ENCODE data around the gene SYCE3. TPM values are rescaled to one million over a fixed set of nuclear protein-coding genes. Genes with fewer than 3 reads are reported as not detected.
A peak's percentile ranks its signal among the peaks of the same experiment; 100 is the strongest.
"Not testable (repeated sequence)": the region's sequence is repeated elsewhere in the genome, so short reads cannot be mapped to it uniquely, and the experiment has no call there.

SYCE3 gene
- total and polyA plus RNA-seq, 3 experiments from 2014 or later = not detected

GRCh38 chr22:50544746-50545253 lies 17.9 kb downstream of the SYCE3 start:
- peaks cover 43% of the 10 kb centered on the region for H3K4me1 ChIP-seq (ENCODE audit: insufficient read depth, low read length)

GRCh38 chr22:50544078-50544745 lies 18.5 kb downstream of the SYCE3 start:
- peak; percentile 72 to 87 (median 78) for DNase-seq
- Mint-ChIP-seq H3K9me3 (no peaks in the 10 kb centered on the region), H3K36me3 (no peaks in the 10 kb centered on the region), H3K27ac (peak overlapping the region; percentile 74 to 99 (median 91)), H3K27me3 (no peaks in the 10 kb centered on the region), H3K4me1 (peaks cover 39 to 55% (median 44%) of the 10 kb centered on the region in 3 donors), H3K4me3 (peak overlapping the region; percentile 60 to 85 (median 71))
- H3K36me3 ChIP-seq (ENCODE audit: insufficient read depth, low read length) = no peaks in the 10 kb centered on the region
- no peaks in the 10 kb centered on the region for H3K27me3 ChIP-seq (ENCODE audit: insufficient read depth, low read length, poor library complexity, severe bottlenecking)
- no peaks in the 10 kb centered on the region for H3K9me3 ChIP-seq (ENCODE audit: low read length)
- H3K4me3 ChIP-seq (ENCODE audit: low read length) = peak overlapping the region; percentile 77
- POLR2A ChIA-PET = interaction anchor here (0.6 to 1.8 kb wide), 6 partner anchors 13 to 77 kb away, joined by 3 to 8 read pairs (median 4); partner anchors contain the start of genes LMF2, NCAPH2 and SCO2
- H3K27ac ChIP-seq (ENCODE audit: low read depth, low read length) = peak overlapping the region; percentile 33
- H3K4me1 ChIP-seq (ENCODE audit: insufficient read depth, low read length) = peaks cover 41% of the 10 kb centered on the region
- CTCF ChIA-PET = interaction anchor here (0.7 to 5.8 kb wide), 7 partner anchors 8 to 76 kb away, joined by 3 to 86 read pairs (median 4); partner anchors contain the start of genes SCO2, SYCE3 and TYMP

More at GRCh38 chr22:50544746-50545253, 17.9 kb downstream of the SYCE3 start:
- H3K9me3 Mint-ChIP-seq = no peaks in the 10 kb centered on the region
- Histone ChIP-seq H3K27ac (ENCODE audit: low read depth, low read length) (peak overlapping the region; percentile 33), H3K9me3 (ENCODE audit: low read length) (no peaks in the 10 kb centered on the region), H3K36me3 (ENCODE audit: insufficient read depth, low read length) (no peaks in the 10 kb centered on the region), H3K27me3 (ENCODE audit: insufficient read depth, low read length, poor library complexity, severe bottlenecking) (no peaks in the 10 kb centered on the region), H3K4me3 (ENCODE audit: low read length) (peak overlapping the region; percentile 77)
- H3K27me3 Mint-ChIP-seq = no peaks in the 10 kb centered on the region
- CTCF ChIA-PET = interaction anchor here (0.7 to 5.8 kb wide), 8 partner anchors 9 to 76 kb away, joined by 3 to 86 read pairs (median 4); partner anchors contain the start of genes SCO2, SYCE3 and TYMP
- peaks cover 34 to 55% (median 39%) of the 10 kb centered on the region in 3 donors for H3K4me1 Mint-ChIP-seq
- POLR2A ChIA-PET = interaction anchor here (0.6 to 1.8 kb wide), 6 partner anchors 13 to 76 kb away, joined by 3 to 8 read pairs (median 4); partner anchors contain the start of genes LMF2, NCAPH2 and SCO2
- H3K36me3 Mint-ChIP-seq = no peaks in the 10 kb centered on the region
- DNase-seq = peak in 1 of 5 donors; percentile 46
- peak overlapping the region; percentile 74 to 99 (median 91) for H3K27ac Mint-ChIP-seq
- H3K4me3 Mint-ChIP-seq = peak overlapping the region; percentile 60 to 85 (median 71)

- peak in 1 of 5 donors; percentile 43 for DNase-seq
- H3K4me1 Mint-ChIP-seq = peaks cover 43 to 61% (median 57%) of the 10 kb centered on the region in 3 donors
- Histone ChIP-seq H3K9me3 (ENCODE audit: low read length) (no peaks in the 10 kb centered on the region), H3K27ac (ENCODE audit: low read depth, low read length) (no peak overlapping the region), H3K27me3 (ENCODE audit: insufficient read depth, low read length, poor library complexity, severe bottlenecking) (no peaks in the 10 kb centered on the region), H3K4me1 (ENCODE audit: insufficient read depth, low read length) (peaks cover 43% of the 10 kb centered on the region), H3K36me3 (ENCODE audit: insufficient read depth, low read length) (no peaks in the 10 kb centered on the region), H3K4me3 (ENCODE audit: low read length) (no peak overlapping the region)
- POLR2A ChIA-PET = no interaction called here
- CTCF ChIA-PET = interaction anchor here (0.6 to 1.6 kb wide), 3 partner anchors 17 to 23 kb away, joined by 3 to 9 read pairs (median 4); partner anchors contain the start of genes SCO2 and SYCE3
- H3K27me3 Mint-ChIP-seq = peaks cover 0 to 2% of the 10 kb centered on the region in 2 donors
- peak overlapping the region in 7 of 8 donors; percentile 3 to 99 (median 82) for H3K27ac Mint-ChIP-seq
- no peaks in the 10 kb centered on the region for H3K36me3 Mint-ChIP-seq
- peak overlapping the region in 4 of 7 donors; percentile 37 to 49 (median 46) for H3K4me3 Mint-ChIP-seq
- no peaks in the 10 kb centered on the region for H3K9me3 Mint-ChIP-seq
Measured at GRCh38 chr22:50542416-50542927, 20.2 kb downstream of the SYCE3 start.

- not testable (repeated sequence) for H3K9me3 Mint-ChIP-seq, H3K4me3 Mint-ChIP-seq
- H3K4me1 Mint-ChIP-seq = peaks cover 43 to 59% (median 57%) of the 10 kb centered on the region in 3 donors
Measured at GRCh38 chr22:50541667-50542026, 21.1 kb downstream of the SYCE3 start.

GRCh38 chr22:50540381-50540780 lies 22.3 kb downstream of the SYCE3 start:
- H3K4me3 Mint-ChIP-seq = peak overlapping the region in 4 of 7 donors; percentile 5 to 37 (median 14)
- H3K27me3 Mint-ChIP-seq = peaks cover 0 to 2% of the 10 kb centered on the region in 2 donors
- peaks cover 36 to 49% (median 47%) of the 10 kb centered on the region in 3 donors for H3K4me1 Mint-ChIP-seq
- H3K27ac Mint-ChIP-seq = peak overlapping the region; percentile 86 to 99 (median 96)
- H3K9me3 ChIP-seq (ENCODE audit: low read length) = no peaks in the 10 kb centered on the region
- peaks cover 36% of the 10 kb centered on the region for H3K4me1 ChIP-seq (ENCODE audit: insufficient read depth, low read length)
- H3K36me3 Mint-ChIP-seq = no peaks in the 10 kb centered on the region
- no peak for DNase-seq
- H3K36me3 ChIP-seq (ENCODE audit: insufficient read depth, low read length) = no peaks in the 10 kb centered on the region
- H3K9me3 Mint-ChIP-seq = no peaks in the 10 kb centered on the region
- no peaks in the 10 kb centered on the region for H3K27me3 ChIP-seq (ENCODE audit: insufficient read depth, low read length, poor library complexity, severe bottlenecking)
- H3K4me3 ChIP-seq (ENCODE audit: low read length) = no peak overlapping the region
- ChIA-PET POLR2A (interaction anchor here (1.1 to 3.7 kb wide), 5 partner anchors 7 to 32 kb away, joined by 4 to 81 read pairs (median 21); partner anchors contain the start of genes LMF2, NCAPH2, SCO2 and SYCE3), CTCF (interaction anchor here (1.4 to 6.5 kb wide), 8 partner anchors 8 to 80 kb away, joined by 3 to 80 read pairs (median 11); partner anchors contain the start of genes LMF2, NCAPH2, SCO2 and SYCE3)
- H3K27ac ChIP-seq (ENCODE audit: low read depth, low read length) = peak overlapping the region; percentile 98

More at GRCh38 chr22:50541667-50542026, 21.1 kb downstream of the SYCE3 start:
- H3K27me3 Mint-ChIP-seq; H3K36me3 ChIP-seq (ENCODE audit: insufficient read depth, low read length); H3K27me3 ChIP-seq (ENCODE audit: insufficient read depth, low read length, poor library complexity, severe bottlenecking); H3K36me3 Mint-ChIP-seq; POLR2A ChIA-PET; H3K4me3 ChIP-seq (ENCODE audit: low read length); H3K27ac ChIP-seq (ENCODE audit: low read depth, low read length); H3K9me3 ChIP-seq (ENCODE audit: low read length): not testable (repeated sequence)
- H3K27ac Mint-ChIP-seq = peak overlapping the region in 7 of 8 donors; percentile 32 to 99 (median 93)
- CTCF ChIA-PET = interaction anchor here (1.1 to 4.6 kb wide), 4 partner anchors 15 to 79 kb away, joined by 4 to 80 read pairs (median 14); partner anchors contain the start of genes SCO2 and SYCE3
- H3K4me1 ChIP-seq (ENCODE audit: insufficient read depth, low read length) = peaks cover 43% of the 10 kb centered on the region
- peak in 1 of 5 donors; percentile 42 for DNase-seq

- H3K27ac Mint-ChIP-seq = peak overlapping the region; percentile 54 to 99 (median 95)
- Histone ChIP-seq H3K27me3 (ENCODE audit: insufficient read depth, low read length, poor library complexity, severe bottlenecking) (no peaks in the 10 kb centered on the region), H3K4me3 (ENCODE audit: low read length) (no peak overlapping the region), H3K9me3 (ENCODE audit: low read length) (no peaks in the 10 kb centered on the region), H3K4me1 (ENCODE audit: insufficient read depth, low read length) (peaks cover 19% of the 10 kb centered on the region), H3K36me3 (ENCODE audit: insufficient read depth, low read length) (no peaks in the 10 kb centered on the region), H3K27ac (ENCODE audit: low read depth, low read length) (no peak overlapping the region)
- CTCF ChIA-PET = interaction anchor here (1.0 to 6.5 kb wide), 5 partner anchors 8 to 29 kb away, joined by 3 to 80 read pairs (median 14); partner anchors contain the start of genes LMF2, NCAPH2, SCO2 and SYCE3
- no peaks in the 10 kb centered on the region for H3K9me3 Mint-ChIP-seq
- POLR2A ChIA-PET = interaction anchor here (0.6 to 3.7 kb wide), 2 partner anchors 11 to 296 kb away, joined by 3 to 81 read pairs; partner anchors contain the start of gene SCO2
- H3K4me1 Mint-ChIP-seq = peaks cover 30 to 38% (median 35%) of the 10 kb centered on the region in 3 donors
- H3K36me3 Mint-ChIP-seq = no peaks in the 10 kb centered on the region
- peaks cover 0 to 2% of the 10 kb centered on the region in 2 donors for H3K27me3 Mint-ChIP-seq
- H3K4me3 Mint-ChIP-seq = peak overlapping the region in 3 of 7 donors; percentile 9 to 46 (median 33)
- no peak for DNase-seq
Measured at GRCh38 chr22:50537765-50538164, 25.0 kb downstream of the SYCE3 start.

- Mint-ChIP-seq H3K4me3 (no peak overlapping the region), H3K4me1 (peaks cover 28 to 37% (median 35%) of the 10 kb centered on the region in 3 donors)
- CTCF ChIA-PET = interaction anchor here (0.6 to 6.5 kb wide), 6 partner anchors 9 to 85 kb away, joined by 3 to 47 read pairs (median 3); partner anchors contain the start of genes SCO2 and SYCE3
Measured at GRCh38 chr22:50536226-50536625, 26.5 kb downstream of the SYCE3 start.

More at GRCh38 chr22:50536226-50536625, 26.5 kb downstream of the SYCE3 start:
- Histone ChIP-seq H3K27me3 (ENCODE audit: insufficient read depth, low read length, poor library complexity, severe bottlenecking) (no peaks in the 10 kb centered on the region), H3K4me3 (ENCODE audit: low read length) (no peak overlapping the region), H3K27ac (ENCODE audit: low read depth, low read length) (no peak overlapping the region), H3K4me1 (ENCODE audit: insufficient read depth, low read length) (peaks cover 21% of the 10 kb centered on the region), H3K9me3 (ENCODE audit: low read length) (no peaks in the 10 kb centered on the region), H3K36me3 (ENCODE audit: insufficient read depth, low read length) (no peaks in the 10 kb centered on the region)
- Mint-ChIP-seq H3K36me3 (no peaks in the 10 kb centered on the region), H3K9me3 (no peaks in the 10 kb centered on the region), H3K27ac (no peak overlapping the region), H3K27me3 (peaks cover 0 to 2% of the 10 kb centered on the region in 2 donors)
- DNase-seq = no peak
- POLR2A ChIA-PET = no interaction called here
